SK-N-DZ (cell line): ENCODE data around the gene CYP1A2.

Experiments
- DNase-seq: peaks from one replicate; pipeline ENCODE4 v3.0.0-alpha.2; 2015; ENCODE audit warnings: low spot score

CYP1A2 gene

GRCh38 chr15:74788683-74789151, 40.1 kb downstream of the CYP1A2 start:
- no peak for DNase-seq

DNA sequence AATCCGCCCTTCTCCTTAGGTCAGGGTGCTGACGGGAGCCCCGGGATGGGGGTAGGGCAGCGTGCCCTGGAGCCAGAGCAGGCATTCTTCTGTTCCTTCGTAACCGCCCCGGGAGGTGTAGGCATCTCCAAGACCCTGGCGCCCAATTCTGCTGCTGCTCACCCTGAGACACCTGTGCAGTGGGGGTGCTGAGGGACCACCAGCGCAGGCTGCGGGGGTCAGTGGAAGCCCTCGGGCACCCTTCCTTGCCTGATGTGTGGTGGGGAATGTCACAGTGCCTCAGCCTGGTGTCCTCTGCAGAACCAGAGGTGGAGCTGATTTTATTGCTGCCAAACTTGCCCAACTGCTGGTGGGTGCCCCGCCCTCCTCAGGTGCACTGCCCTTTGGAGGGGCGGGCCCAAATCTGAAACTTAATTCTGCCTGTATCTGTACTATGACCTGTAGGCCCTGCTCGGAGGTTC, 40.6 kb downstream of the CYP1A2 start:
- DNase-seq = no peak

- DNase-seq = no peak
Measured at GRCh38 chr15:74789741-74790079, 41.1 kb downstream of the CYP1A2 start.

GRCh38 chr15:74790080-74790916, 41.7 kb downstream of the CYP1A2 start:
- no peak for DNase-seq

GRCh38 chr15:74791007-74791406, 42.4 kb downstream of the CYP1A2 start:
- DNase-seq = no peak

- no peak for DNase-seq
Measured at GRCh38 chr15:74791667-74792066, 43.0 kb downstream of the CYP1A2 start.

GRCh38 chr15:74792227-74793016, 43.8 kb downstream of the CYP1A2 start:
- no peak for DNase-seq

GRCh38 chr15:74793135-74794028, 44.7 kb downstream of the CYP1A2 start:
- DNase-seq = no peak

GRCh38 chr15:74794248-74794969, 45.8 kb downstream of the CYP1A2 start:
- no peak for DNase-seq

- DNase-seq = no peak
Measured at GRCh38 chr15:74794970-74795349, 46.3 kb downstream of the CYP1A2 start.

DNA sequence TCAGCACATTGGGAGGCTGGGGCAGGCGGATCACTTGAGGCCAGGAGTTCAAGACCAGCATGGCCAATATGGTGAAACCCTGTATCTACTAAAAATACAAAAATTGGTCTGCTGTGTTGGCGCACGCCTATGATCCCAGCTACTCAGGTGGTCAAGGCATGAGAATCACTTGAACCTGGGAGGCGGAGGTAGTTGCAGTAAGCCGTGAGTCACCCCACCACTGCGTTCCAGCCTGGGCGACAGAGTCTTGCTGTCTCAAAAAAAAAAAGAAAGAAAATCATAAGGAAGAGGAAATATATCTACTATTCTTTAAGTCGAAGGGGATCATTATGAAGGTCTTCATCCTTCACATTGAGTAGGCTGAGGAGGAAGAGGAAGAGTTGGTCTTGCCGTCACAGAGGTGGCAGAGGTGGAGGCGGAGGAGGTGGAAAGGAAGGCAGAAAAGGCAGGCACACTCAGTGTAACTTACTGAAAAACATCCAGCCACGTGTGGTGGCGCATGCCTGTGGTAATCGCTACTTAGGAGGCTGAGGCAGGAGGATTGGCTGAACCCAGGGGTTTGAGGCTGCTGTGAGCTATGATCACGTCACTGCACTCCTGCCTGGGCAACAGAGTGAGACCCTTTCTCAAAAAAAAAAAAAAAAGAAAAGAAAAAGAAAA, 47.5 kb downstream of the CYP1A2 start:
- DNase-seq = no peak

GRCh38 chr15:74798388-74799254, 50.0 kb downstream of the CYP1A2 start:
- DNase-seq = no peak

- no peak for DNase-seq
Measured at GRCh38 chr15:74799255-74799855, 50.7 kb downstream of the CYP1A2 start.

- no peak for DNase-seq
Measured at GRCh38 chr15:74799856-74800558, 51.4 kb downstream of the CYP1A2 start.

- DNase-seq = no peak
Measured at GRCh38 chr15:74800559-74801094, 52.0 kb downstream of the CYP1A2 start.

- no peak for DNase-seq
Measured at GRCh38 chr15:74801311-74801997, 52.8 kb downstream of the CYP1A2 start.

DNA sequence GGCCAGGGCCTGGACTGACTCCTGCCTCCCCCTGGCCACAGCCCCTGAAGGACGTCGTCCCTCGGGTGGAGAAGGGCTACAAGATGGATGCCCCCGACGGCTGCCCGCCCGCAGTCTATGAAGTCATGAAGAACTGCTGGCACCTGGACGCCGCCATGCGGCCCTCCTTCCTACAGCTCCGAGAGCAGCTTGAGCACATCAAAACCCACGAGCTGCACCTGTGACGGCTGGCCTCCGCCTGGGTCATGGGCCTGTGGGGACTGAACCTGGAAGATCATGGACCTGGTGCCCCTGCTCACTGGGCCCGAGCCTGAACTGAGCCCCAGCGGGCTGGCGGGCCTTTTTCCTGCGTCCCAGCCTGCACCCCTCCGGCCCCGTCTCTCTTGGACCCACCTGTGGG, 53.6 kb downstream of the CYP1A2 start:
- DNase-seq = no peak
